ENCODE measurements around the gene ANO4.

DNA sequence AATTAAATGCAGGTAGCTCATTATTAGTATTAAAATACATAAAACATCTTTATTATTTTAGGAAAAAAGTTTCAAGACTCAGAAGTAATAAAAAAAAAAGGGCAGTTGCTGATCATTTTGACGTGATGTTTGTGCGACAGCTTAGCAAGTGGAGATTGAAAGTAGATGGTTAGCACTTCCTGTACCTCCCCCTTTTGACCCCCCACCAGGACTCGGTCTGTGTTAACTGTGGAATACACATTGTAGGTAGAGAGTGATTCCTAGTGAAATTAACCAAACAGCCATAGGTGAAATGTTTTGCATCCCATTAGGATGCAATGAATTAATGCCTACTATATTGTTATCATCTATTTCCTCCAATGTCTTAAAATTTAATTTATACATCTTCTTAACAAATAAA, 294.7 kb downstream of the ANO4 start:
- TF ChIP-seq, protein P1, sequence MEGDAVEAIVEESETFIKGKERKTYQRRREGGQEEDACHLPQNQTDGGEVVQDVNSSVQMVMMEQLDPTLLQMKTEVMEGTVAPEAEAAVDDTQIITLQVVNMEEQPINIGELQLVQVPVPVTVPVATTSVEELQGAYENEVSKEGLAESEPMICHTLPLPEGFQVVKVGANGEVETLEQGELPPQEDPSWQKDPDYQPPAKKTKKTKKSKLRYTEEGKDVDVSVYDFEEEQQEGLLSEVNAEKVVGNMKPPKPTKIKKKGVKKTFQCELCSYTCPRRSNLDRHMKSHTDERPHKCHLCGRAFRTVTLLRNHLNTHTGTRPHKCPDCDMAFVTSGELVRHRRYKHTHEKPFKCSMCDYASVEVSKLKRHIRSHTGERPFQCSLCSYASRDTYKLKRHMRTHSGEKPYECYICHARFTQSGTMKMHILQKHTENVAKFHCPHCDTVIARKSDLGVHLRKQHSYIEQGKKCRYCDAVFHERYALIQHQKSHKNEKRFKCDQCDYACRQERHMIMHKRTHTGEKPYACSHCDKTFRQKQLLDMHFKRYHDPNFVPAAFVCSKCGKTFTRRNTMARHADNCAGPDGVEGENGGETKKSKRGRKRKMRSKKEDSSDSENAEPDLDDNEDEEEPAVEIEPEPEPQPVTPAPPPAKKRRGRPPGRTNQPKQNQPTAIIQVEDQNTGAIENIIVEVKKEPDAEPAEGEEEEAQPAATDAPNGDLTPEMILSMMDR (IDR thresholded peaks at IDR 0.05): no peak
- TF ChIP-seq EZH2 (IDR thresholded peaks at IDR 0.05; ENCODE audit: borderline replicate concordance, insufficient read depth, low read depth, low read length, poor library complexity, severe bottlenecking): no peak

All from B cell (primary cell).